ENCODE results near the gene TEX2. TPM values are rescaled to one million over a fixed set of nuclear protein-coding genes. Genes with fewer than 3 reads are reported as not detected.

The TEX2 gene
- total and polyA plus RNA-seq, 2 of the 13 experiments (the other 11 are each of a cell fraction or from before 2014, with no cell fraction given): 21.4 to 37.7 TPM

GRCh38 chr17:64155751-64156544 lies 107.1 kb downstream of the TEX2 start (continued):
- TF ChIP-seq ETS1 (CRISPR knock-in tag; IDR thresholded peaks at IDR 0.05) (no peak), ZNF362 (CRISPR knock-in tag; IDR thresholded peaks at IDR 0.05; ENCODE audit: borderline replicate concordance) (no peak; the same call in 1 of the 2 replicates), GPN1 (CRISPR knock-in tag; IDR thresholded peaks at IDR 0.05; ENCODE audit: borderline replicate concordance) (no peak), ZBTB33 (CRISPR knock-in tag; IDR thresholded peaks at IDR 0.05) (no peak), TIGD3 (CRISPR knock-in tag; IDR thresholded peaks at IDR 0.05; ENCODE audit: borderline replicate concordance) (no peak), NFE2L1 (CRISPR knock-in tag; IDR thresholded peaks at IDR 0.05; ENCODE audit: borderline replicate concordance) (no peak), RBFOX2 (IDR thresholded peaks at IDR 0.05; ENCODE audit: low read depth, low read length) (peak; percentile 77), NFATC3 (CRISPR knock-in tag; IDR thresholded peaks at IDR 0.05) (no peak), BCLAF1 (IDR thresholded peaks at IDR 0.05) (no peak), MTERF4 (CRISPR knock-in tag; IDR thresholded peaks at IDR 0.05) (no peak; the same call in 1 of the 2 replicates), ZNF589 (CRISPR knock-in tag; conservative IDR thresholded peaks at IDR 0.05) (no peak), MAFF (IDR thresholded peaks at IDR 0.05; ENCODE audit: low read depth, low read length) (no peak), REXO4 (CRISPR knock-in tag; IDR thresholded peaks at IDR 0.05; ENCODE audit: borderline replicate concordance) (no peak), ZNF569 (CRISPR knock-in tag; IDR thresholded peaks at IDR 0.05; ENCODE audit: borderline replicate concordance) (no peak), ZNF282 (IDR thresholded peaks at IDR 0.05; ENCODE audit: partially characterized antibody) (no peak), CEBPG (CRISPR knock-in tag; IDR thresholded peaks at IDR 0.05) (peak; percentile 84), ASH2L (IDR thresholded peaks at IDR 0.05; ENCODE audit: insufficient read length, low read depth, low read length) (peak; percentile 72), FLYWCH1 (CRISPR knock-in tag; IDR thresholded peaks at IDR 0.05) (no peak), ZNF484 (CRISPR knock-in tag; IDR thresholded peaks at IDR 0.05; ENCODE audit: borderline replicate concordance, low read depth) (no peak)

Measured in HepG2 (cell line).